NCI-H748 (cell line): ENCODE data around the gene TMEM41A.

Source experiments
- DNase-seq: peaks from one replicate; lab custom pipeline; 2025; ENCODE audit not compliant: unreplicated experiment; lab: John Stamatoyannopoulos, UW

TMEM41A gene

GRCh38 chr3:185498503-185499396 is at the start of gene TMEM41A:
TMEM41A (minus strand) TSS chr3:185499035; CDS start chr3:185498961, 74 bp downstream.
- peak; percentile 89 for DNase-seq

DNA sequence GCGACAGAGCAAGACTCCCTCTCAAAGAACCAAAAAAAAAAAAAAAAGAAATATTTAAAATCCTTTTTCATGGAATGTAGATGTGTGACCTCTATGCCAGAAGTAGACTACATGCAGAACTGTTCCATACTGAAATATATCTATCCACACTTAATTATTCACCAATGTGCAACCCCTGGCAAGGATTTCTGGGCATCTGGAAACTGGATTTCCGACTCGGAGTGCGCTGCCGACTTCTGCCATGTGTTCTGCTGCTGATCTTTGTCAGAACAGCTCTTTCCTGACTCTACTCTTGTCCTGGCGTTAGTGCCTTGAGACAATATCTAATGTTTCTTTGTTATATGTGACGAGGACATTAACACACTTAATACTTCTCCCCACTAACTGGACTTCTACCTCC is 41.9 kb upstream of the TMEM41A start:
- no peak for DNase-seq

GRCh38 chr3:185539934-185540333 is 41.1 kb upstream of the TMEM41A start:
- DNase-seq = no peak

DNA sequence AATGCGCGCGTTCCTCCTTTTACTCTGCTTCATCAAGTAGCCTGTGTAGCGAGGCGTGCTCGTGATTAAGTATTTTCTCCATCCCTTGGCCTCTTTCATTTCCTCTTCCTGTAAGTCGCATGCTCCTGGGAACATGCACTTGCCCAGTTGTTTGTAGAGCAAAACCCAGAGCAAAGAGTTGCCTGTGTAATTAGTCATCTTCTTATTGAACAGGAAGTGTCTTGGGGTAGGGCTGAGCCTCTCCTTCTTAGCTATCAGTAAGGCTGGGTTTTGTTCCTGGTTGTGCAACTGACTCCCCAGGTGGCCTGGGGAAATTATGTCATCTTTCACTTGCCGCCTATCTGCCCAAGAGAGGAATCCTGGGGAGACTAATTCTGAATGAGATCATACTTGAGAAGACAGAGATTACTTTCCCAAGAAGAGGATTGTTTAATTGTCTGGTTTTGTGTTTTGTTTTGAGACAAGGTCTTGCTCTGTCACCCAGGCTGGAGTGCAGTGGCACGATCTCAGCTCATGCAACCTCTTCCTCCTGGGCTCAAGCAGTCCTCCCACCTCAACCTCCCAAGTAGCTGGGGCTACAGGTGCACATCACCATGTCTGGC is 38.6 kb upstream of the TMEM41A start:
- no peak for DNase-seq

DNA sequence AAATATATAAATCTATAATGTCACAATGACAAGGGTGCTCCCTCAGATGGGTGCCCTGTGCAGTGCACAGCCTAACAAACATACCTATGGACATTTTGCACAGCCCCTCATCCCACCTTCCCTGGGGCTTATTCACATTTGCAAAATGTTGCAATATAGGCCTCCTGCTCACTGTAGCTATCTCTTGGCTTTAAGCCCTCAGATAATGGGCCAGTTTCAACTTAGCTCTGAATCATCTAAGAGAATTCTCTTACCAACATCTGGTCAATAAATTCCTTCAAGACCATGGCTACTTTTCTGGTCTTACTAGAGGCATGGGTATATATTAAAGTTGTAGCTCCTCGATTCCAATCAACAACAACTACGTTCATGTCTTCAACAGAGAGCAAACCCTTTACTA is 35.7 kb upstream of the TMEM41A start:
- no peak for DNase-seq

GRCh38 chr3:185532901-185533300 is 34.1 kb upstream of the TMEM41A start:
- no peak for DNase-seq

- no peak for DNase-seq
These were observed 32.0 kb upstream of the TMEM41A start for GRCh38 chr3:185530856-185531255.

GRCh38 chr3:185528532-185528931 is 29.7 kb upstream of the TMEM41A start:
- no peak for DNase-seq

DNA sequence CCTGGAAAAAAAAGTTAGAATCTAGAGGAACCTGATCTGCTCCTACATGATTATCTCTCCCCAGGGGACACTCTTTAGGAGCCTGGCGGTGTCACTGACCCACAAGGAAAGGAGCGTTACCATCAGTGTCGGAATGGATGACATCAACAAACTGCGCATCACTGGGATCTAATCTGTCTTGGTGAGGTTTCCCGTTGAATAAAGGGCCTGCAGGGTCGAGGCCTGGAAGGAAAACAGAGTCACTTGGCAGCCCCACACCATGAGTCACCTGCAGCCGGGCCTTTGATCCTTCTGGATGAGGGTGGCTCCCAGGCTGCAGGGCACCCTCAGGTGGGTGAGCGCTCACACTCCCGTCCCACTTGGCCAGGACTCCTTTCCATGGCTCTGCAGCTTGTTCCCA is 28.5 kb upstream of the TMEM41A start:
- no peak for DNase-seq

GRCh38 chr3:185526349-185526951 is 27.6 kb upstream of the TMEM41A start:
- DNase-seq = no peak

- DNase-seq = no peak
These were observed 22.7 kb upstream of the TMEM41A start for GRCh38 chr3:185521349-185522138.

- peak; percentile 9 for DNase-seq
These were observed 20.2 kb upstream of the TMEM41A start for GRCh38 chr3:185519021-185519420.

DNA sequence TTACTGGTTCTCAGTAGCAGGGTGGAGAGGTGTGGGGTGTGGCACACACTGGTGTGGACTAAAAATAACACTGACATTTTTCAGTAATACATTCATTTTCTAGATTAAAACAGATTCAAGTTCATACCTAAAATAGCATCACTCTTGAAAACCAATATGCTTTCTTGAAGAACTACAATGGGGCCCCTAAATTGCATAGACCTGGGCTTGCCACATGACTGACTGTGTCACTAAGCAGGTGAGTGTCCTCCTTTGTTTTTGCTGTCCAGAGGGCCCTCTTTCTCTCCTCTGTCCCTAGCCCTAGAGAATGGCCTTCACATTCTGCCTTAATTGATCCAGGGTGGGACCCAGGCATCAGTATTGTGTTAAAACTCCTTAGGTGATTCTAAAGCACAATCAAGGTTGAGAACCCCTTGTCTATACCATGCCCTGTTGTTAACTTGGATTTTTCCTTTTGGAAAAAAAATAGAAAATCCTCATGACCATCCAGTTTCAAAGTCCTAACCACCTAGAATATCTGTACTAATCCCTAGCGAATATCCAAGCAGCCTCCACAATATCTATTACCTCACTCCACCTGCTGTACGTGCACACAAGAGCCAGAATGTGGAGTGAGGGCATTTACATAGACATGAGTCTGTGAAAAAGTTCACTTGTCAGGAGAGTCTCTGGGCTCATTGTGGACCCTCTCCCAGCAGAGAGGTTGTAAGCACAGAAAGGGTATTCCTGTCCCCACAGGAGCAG is 18.7 kb upstream of the TMEM41A start:
- no peak for DNase-seq

GRCh38 chr3:185511711-185512110 is 12.9 kb upstream of the TMEM41A start:
- DNase-seq = no peak

GRCh38 chr3:185508335-185508991 is 9.6 kb upstream of the TMEM41A start:
- DNase-seq = no peak

DNA sequence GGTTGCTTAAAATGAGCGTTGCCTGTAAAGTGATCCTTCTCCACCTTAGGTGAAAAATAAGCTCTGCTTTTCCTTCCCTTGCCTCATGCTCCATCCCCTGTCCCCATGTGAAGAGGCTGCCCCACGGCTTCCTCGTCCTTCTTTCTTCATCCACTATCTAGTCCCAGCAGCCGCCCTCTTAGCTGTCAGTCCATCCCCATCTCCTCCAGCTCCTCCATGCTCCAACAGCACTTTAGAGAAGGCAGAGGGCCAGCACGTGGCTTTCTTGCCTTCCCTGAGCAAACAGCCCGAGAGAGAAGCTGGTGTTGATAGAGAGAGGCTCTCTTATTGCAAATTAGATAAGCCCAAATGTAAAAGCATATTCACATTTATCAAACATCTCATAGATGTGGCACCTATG is 9.0 kb upstream of the TMEM41A start:
- DNase-seq = no peak

DNA sequence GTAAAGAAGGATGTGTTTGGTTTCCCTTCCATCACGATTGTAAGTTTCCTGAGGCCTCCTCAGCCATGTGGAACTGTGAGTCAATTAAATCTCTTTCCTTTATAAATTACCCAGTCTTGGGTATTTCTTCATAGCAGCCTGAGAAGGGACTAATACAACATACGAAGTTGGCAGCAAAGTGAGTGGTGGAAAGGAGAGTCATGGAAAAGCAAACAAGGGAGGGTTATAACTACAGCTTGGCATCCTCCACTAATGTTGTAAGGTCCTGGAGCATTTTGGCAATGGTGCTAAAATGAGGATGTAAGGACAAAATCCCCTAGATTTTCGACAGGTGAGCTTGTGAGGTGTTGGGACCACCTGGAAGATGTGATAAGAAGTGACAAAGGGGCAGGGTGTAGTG is 5.8 kb upstream of the TMEM41A start:
- no peak for DNase-seq

DNA sequence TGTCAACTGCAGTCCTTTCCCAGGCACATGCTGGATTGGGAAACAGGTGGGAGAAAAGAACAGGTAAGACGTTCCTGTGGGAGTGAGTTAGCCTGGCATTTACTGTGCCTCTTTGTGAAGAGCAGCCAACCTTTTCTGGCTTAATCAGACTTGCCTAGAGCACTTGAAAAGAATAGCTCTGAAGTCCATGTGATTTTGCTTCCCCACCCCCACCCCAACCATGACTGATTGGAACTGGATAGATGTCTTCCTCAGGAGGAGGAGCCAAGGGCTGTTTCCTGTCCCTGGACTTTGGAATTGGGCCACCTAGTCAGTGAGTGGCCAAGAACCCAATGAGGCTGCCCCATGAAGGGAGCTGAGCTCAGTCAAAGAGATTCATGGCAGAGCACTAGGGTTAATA is 4.7 kb upstream of the TMEM41A start:
- DNase-seq = no peak

GRCh38 chr3:185502987-185503386 is 4.2 kb upstream of the TMEM41A start:
- DNase-seq = no peak

DNA sequence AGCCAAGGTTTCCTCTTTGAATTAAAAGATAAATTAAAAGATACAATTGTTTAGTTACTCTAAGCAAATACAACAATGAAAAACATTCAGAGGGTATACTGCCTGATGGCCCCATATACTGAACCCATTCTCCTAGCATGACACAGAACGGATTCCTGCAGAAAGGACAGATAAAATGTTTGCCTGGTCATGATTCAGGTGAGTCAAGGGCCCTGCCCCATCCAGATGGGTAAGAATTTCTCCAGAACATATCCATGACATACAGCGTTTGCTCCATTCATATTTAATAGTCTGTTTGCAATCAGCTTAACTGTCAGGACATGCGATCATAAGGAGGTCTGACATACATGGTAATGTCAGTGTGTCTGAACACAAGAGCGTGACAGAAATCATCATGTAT is 8.6 kb downstream of the TMEM41A start:
- no peak for DNase-seq
